Right atrium auricular region (tissue), 2 donors: ENCODE results near the gene PLCB4. TPM values are rescaled to one million over a fixed set of nuclear protein-coding genes. Genes with fewer than 3 reads are reported as not detected.

Experiments
- DNase-seq: peaks from one replicate; pipeline ENCODE4 v3.0.0-alpha.2; 2019; ENCODE audit warnings: low spot score
- H3K27ac ChIP-seq, 2 donors: fragments of 200-600 bp; sonication (generic); 1 replicate in 1 of 2; 2 replicates in 1 of 2; pipeline ENCODE4 v1.5.1; 2016 to 2019
- H3K27me3 ChIP-seq, 2 donors: fragments of 200-600 bp; sonication (generic); one replicate each; pipeline versions ENCODE4 v1.5.1 to v1.6.0; 2017 to 2019
- H3K36me3 ChIP-seq: fragments of 200-600 bp; sonication (generic); one replicate; pipeline ENCODE4 v1.5.1; 2016
- H3K4me1 ChIP-seq, 2 donors: fragments of 200-600 bp; sonication (generic); one replicate each; pipeline versions ENCODE4 v1.5.1 to v1.6.0; 2017 to 2019
- H3K4me3 ChIP-seq, 2 donors: fragments of 200-600 bp; sonication (generic); 1 replicate in 1 of 2; 2 replicates in 1 of 2; pipeline ENCODE4 v1.5.1; 2017 to 2019; ENCODE audit warnings: mild to moderate bottlenecking in 1 of 2, moderate library complexity in 1 of 2
- H3K9me3 ChIP-seq, 2 donors: fragments of 200-600 bp; sonication (generic); one replicate each; pipeline ENCODE4 v1.5.1; 2019
- total RNA-seq, 2 donors: library from RNA; depleted of rRNA; stranded (reverse); fragments of >200 nt; gene quantifications; one replicate each; pipeline ENCODE4 v1.1.0, GENCODE V29; 2016
- TF ChIP-seq, protein P1 (sequence below), 2 donors: fragments of 200-600 bp; sonication (generic); IDR thresholded peaks; one replicate each; pipeline ENCODE4 v1.5.1; 2019; ENCODE audit warnings: antibody characterized with exemption in 2 of 2

Gene PLCB4
- total RNA-seq, 2 donors from 2014 or later = 14.3 to 32.4 TPM

GRCh38 chr20:9515214-9515585 lies 446.3 kb downstream of the PLCB4 start:
- no peak for DNase-seq
- Histone ChIP-seq H3K4me1 (peaks cover 0 to 31% of the 10 kb centered on the region in 2 donors), H3K27me3 (peaks cover 13 to 14% of the 10 kb centered on the region in 2 donors), H3K27ac (no peak overlapping the region), H3K9me3 (no peaks in the 10 kb centered on the region), H3K36me3 (no peaks in the 10 kb centered on the region), H3K4me3 (peak overlapping the region in 1 of 2 donors; percentile 31)
- TF ChIP-seq, protein P1, sequence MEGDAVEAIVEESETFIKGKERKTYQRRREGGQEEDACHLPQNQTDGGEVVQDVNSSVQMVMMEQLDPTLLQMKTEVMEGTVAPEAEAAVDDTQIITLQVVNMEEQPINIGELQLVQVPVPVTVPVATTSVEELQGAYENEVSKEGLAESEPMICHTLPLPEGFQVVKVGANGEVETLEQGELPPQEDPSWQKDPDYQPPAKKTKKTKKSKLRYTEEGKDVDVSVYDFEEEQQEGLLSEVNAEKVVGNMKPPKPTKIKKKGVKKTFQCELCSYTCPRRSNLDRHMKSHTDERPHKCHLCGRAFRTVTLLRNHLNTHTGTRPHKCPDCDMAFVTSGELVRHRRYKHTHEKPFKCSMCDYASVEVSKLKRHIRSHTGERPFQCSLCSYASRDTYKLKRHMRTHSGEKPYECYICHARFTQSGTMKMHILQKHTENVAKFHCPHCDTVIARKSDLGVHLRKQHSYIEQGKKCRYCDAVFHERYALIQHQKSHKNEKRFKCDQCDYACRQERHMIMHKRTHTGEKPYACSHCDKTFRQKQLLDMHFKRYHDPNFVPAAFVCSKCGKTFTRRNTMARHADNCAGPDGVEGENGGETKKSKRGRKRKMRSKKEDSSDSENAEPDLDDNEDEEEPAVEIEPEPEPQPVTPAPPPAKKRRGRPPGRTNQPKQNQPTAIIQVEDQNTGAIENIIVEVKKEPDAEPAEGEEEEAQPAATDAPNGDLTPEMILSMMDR (IDR thresholded peaks at IDR 0.05) = no peak

DNA sequence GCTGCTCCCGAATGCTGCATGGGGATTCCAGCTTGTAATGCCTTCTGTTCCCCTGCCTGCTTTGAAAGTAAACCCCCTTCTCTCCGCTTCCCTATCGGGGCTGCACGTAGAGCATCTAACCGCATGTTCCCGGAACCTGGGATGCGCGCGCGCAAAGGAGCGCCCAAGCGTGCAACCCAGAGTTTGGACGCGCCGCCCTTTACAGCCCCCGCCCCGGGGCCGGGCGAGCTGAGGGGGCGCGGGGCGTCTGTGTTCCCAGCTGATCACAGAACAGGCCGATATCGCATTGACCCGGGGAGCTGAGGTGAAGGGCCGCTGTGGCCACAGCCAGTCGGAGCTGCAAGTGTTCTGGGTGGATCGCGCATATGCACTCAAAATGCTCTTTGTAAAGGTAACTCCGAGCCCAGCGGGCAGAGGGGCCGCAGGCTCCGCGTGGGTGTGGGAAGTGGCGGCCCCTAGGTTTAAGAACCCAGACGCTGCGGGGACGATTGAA lies 446.9 kb downstream of the PLCB4 start:
- Histone ChIP-seq H3K4me1 (peaks cover 0 to 31% of the 10 kb centered on the region in 2 donors), H3K27ac (no peak overlapping the region), H3K9me3 (no peaks in the 10 kb centered on the region), H3K36me3 (no peaks in the 10 kb centered on the region), H3K4me3 (peak overlapping the region in 1 of 2 donors; percentile 31), H3K27me3 (peaks cover 13 to 14% of the 10 kb centered on the region in 2 donors)
- no peak for DNase-seq
- TF ChIP-seq, protein P1 (IDR thresholded peaks at IDR 0.05) = no peak

- TF ChIP-seq, protein P1 (IDR thresholded peaks at IDR 0.05) = no peak
- no peak overlapping the region for H3K27ac ChIP-seq
- peaks cover 13 to 14% of the 10 kb centered on the region in 2 donors for H3K27me3 ChIP-seq
- H3K36me3 ChIP-seq = no peaks in the 10 kb centered on the region
- no peaks in the 10 kb centered on the region for H3K9me3 ChIP-seq
- peaks cover 0 to 31% of the 10 kb centered on the region in 2 donors for H3K4me1 ChIP-seq
- no peak for DNase-seq
- peak overlapping the region in 1 of 2 donors; percentile 31 for H3K4me3 ChIP-seq
These were observed 447.5 kb downstream of the PLCB4 start for GRCh38 chr20:9516234-9516871.

- H3K9me3 ChIP-seq = no peaks in the 10 kb centered on the region
- peaks cover 0 to 31% of the 10 kb centered on the region in 2 donors for H3K4me1 ChIP-seq
- DNase-seq = no peak
- TF ChIP-seq, protein P1 (IDR thresholded peaks at IDR 0.05) = no peak
- H3K27me3 ChIP-seq = peaks cover 13 to 14% of the 10 kb centered on the region in 2 donors
- no peak overlapping the region for H3K27ac ChIP-seq
- no peaks in the 10 kb centered on the region for H3K36me3 ChIP-seq
- no peak overlapping the region for H3K4me3 ChIP-seq
These were observed 448.6 kb downstream of the PLCB4 start for GRCh38 chr20:9517297-9518162.

DNA sequence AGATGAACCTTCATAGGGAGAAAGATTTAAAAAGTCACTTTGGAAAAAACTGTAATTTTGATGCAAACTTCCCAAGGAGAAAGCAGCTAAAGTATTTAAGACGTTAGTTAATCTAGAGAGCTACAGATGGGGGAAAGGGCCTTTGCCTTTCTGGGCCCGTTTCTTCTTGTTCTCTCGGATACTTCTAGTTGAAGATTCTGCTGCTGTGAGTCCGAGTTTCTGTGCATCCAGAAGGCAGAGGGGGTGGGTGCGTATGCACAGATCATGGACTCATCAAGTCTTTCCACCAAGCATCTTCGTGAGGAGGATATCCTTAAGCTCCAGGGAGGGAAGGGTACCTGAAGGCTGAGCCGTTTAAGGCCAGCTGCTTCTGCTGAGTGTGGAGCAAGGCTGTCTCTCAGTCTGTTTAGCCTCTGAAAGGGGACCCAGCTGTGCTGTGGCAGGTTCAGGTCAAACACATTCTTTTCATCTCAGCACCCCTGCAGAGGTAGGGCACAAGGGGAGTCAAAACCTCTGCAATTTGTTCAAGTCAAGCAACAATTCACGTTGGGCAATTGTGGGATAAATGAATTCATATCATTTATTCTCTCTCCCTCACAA lies 449.8 kb downstream of the PLCB4 start:
- H3K27me3 ChIP-seq = peaks cover 13 to 14% of the 10 kb centered on the region in 2 donors
- no peak for DNase-seq

More for the DNA sequence above, 449.8 kb downstream of the PLCB4 start:
- Histone ChIP-seq H3K4me1 (peaks cover 0 to 31% of the 10 kb centered on the region in 2 donors), H3K36me3 (no peaks in the 10 kb centered on the region), H3K27ac (no peak overlapping the region), H3K4me3 (no peak overlapping the region), H3K9me3 (no peaks in the 10 kb centered on the region)
- TF ChIP-seq, protein P1 (IDR thresholded peaks at IDR 0.05) = no peak
